Left ventricle myocardium inferior (tissue), 1 donor: Measurements from ENCODE around the gene PARP8. TPM values are rescaled to one million over a fixed set of nuclear protein-coding genes. Genes with fewer than 3 reads are reported as not detected.

Experiments used
- DNase-seq: peaks from one replicate; pipeline ENCODE4 v3.0.0-alpha.2; 2020
- H3K27ac ChIP-seq: fragments of 200-600 bp; replicated peaks from 2 replicates; pipeline ENCODE4 v1.8.0; 2021
- H3K27me3 ChIP-seq: fragments of 200-600 bp; 2 replicates; pipeline ENCODE4 v1.8.0; 2021; ENCODE audit warnings: low read depth
- H3K36me3 ChIP-seq: fragments of 200-600 bp; 2 replicates; pipeline ENCODE4 v1.8.0; 2021
- H3K4me1 ChIP-seq: fragments of 200-600 bp; 2 replicates; pipeline ENCODE4 v1.8.0; 2021
- H3K4me3 ChIP-seq: fragments of 200-600 bp; 2 replicates; pipeline ENCODE4 v1.8.0; 2021; ENCODE audit warnings: mild to moderate bottlenecking, moderate library complexity
- H3K9me3 ChIP-seq: fragments of 200-600 bp; replicated peaks from 2 replicates; pipeline ENCODE4 v1.8.0; 2021
- intact Hi-C: fragments of 100-400 bp; cut with micrococcal nuclease; formaldehyde crosslinking; loops from one replicate; pipeline ENCODE4 v1.11.0; 2022
- total RNA-seq: library from RNA; stranded (reverse); fragmentation: NEBNext Ultra II Directional; extraction: Animal tissue kit (Norgen Biotek cat#: 25700); gene quantifications from one replicate; pipeline ENCODE4 v1.2.1, GENCODE V29; 2021
- TF ChIP-seq, protein P1 (sequence below): fragments of 200-600 bp; IDR thresholded peaks from 2 replicates; pipeline ENCODE4 v1.8.0; 2021; ENCODE audit warnings: antibody characterized with exemption, mild to moderate bottlenecking, borderline replicate concordance
- donor health status: DM: no; HTN: yes; CAD: no; lungs with severe emphysema.

The PARP8 gene
- total RNA-seq, 1 donor from 2014 or later = 6.6 TPM

- intact Hi-C loops = no loop called here
- TF ChIP-seq, protein P1, sequence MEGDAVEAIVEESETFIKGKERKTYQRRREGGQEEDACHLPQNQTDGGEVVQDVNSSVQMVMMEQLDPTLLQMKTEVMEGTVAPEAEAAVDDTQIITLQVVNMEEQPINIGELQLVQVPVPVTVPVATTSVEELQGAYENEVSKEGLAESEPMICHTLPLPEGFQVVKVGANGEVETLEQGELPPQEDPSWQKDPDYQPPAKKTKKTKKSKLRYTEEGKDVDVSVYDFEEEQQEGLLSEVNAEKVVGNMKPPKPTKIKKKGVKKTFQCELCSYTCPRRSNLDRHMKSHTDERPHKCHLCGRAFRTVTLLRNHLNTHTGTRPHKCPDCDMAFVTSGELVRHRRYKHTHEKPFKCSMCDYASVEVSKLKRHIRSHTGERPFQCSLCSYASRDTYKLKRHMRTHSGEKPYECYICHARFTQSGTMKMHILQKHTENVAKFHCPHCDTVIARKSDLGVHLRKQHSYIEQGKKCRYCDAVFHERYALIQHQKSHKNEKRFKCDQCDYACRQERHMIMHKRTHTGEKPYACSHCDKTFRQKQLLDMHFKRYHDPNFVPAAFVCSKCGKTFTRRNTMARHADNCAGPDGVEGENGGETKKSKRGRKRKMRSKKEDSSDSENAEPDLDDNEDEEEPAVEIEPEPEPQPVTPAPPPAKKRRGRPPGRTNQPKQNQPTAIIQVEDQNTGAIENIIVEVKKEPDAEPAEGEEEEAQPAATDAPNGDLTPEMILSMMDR = no peak
- no peak overlapping the region for H3K4me3 ChIP-seq
Measured at GRCh38 chr5:50740832-50741231, 74.4 kb downstream of the PARP8 start.

DNA sequence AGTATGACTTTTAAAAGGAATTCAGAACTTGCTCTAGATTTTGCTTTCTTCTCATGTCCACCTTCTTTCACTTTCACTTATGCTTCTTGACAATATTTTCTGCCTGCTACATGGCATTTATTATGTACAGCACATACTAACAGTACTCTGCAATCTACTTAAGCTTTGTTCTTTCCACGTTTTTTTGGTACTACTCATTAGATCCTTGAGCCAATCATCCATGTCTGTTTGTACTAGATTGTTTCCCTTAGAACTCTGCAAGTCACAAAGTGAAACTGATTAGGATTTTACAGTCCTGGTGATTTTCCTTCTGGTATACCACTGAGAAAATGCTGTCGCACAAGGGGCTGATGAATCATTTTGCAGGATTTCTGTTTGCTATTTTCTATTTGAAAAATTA is 78.3 kb downstream of the PARP8 start:
- H3K9me3 ChIP-seq = no peaks in the 10 kb centered on the region
- peaks cover 17% of the 10 kb centered on the region for H3K4me1 ChIP-seq
- intact Hi-C loops = no loop called here
- TF ChIP-seq, protein P1 = no peak
- no peak for DNase-seq
- peak overlapping the region; percentile 45 for H3K4me3 ChIP-seq
- no peaks in the 10 kb centered on the region for H3K27me3 ChIP-seq
- no peaks in the 10 kb centered on the region for H3K36me3 ChIP-seq
- peak overlapping the region; percentile 31 for H3K27ac ChIP-seq

More at GRCh38 chr5:50740832-50741231, 74.4 kb downstream of the PARP8 start:
- H3K27me3 ChIP-seq = no peaks in the 10 kb centered on the region
- H3K9me3 ChIP-seq = no peaks in the 10 kb centered on the region
- H3K4me1 ChIP-seq = peaks cover 16% of the 10 kb centered on the region
- no peaks in the 10 kb centered on the region for H3K36me3 ChIP-seq
- H3K27ac ChIP-seq = no peak overlapping the region
- no peak for DNase-seq

- intact Hi-C loops = no loop called here
- Histone ChIP-seq H3K9me3 (no peaks in the 10 kb centered on the region), H3K36me3 (no peaks in the 10 kb centered on the region), H3K4me1 (peaks cover 17% of the 10 kb centered on the region), H3K27me3 (no peaks in the 10 kb centered on the region), H3K4me3 (peak overlapping the region; percentile 45), H3K27ac (peak overlapping the region; percentile 31)
- TF ChIP-seq, protein P1 = no peak
- DNase-seq = no peak
Measured at GRCh38 chr5:50745221-50745910, 78.9 kb downstream of the PARP8 start.

DNA sequence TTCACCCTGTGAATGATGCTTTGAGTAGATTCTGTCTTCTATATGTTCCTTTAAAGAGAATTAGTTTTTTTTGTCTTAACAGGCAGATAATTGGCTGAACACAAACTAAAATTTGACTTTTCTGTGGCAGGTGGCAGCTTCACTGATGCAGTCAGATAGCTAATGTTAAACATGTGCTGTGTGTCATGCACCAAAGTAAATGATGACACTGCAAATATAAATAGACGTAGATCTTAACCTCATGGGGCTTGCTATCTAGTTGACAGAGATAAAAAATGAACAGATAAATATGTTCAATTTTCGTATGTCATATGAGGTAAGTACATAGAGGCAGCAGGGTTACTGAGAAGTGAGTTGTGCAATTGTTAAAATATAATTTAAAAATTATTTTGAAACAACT is 82.7 kb downstream of the PARP8 start:
- no peak overlapping the region for H3K27ac ChIP-seq
- no peaks in the 10 kb centered on the region for H3K9me3 ChIP-seq
- intact Hi-C loops = no loop called here
- H3K4me1 ChIP-seq = peaks cover 17% of the 10 kb centered on the region
- no peaks in the 10 kb centered on the region for H3K36me3 ChIP-seq
- no peaks in the 10 kb centered on the region for H3K27me3 ChIP-seq
- no peak for DNase-seq
- TF ChIP-seq, protein P1 = no peak
- no peak overlapping the region for H3K4me3 ChIP-seq

GRCh38 chr5:50749873-50750272 is 83.4 kb downstream of the PARP8 start:
- H3K4me3 ChIP-seq = no peak overlapping the region
- no peaks in the 10 kb centered on the region for H3K9me3 ChIP-seq
- DNase-seq = no peak
- H3K36me3 ChIP-seq = no peaks in the 10 kb centered on the region
- H3K4me1 ChIP-seq = peaks cover 14% of the 10 kb centered on the region
- H3K27me3 ChIP-seq = no peaks in the 10 kb centered on the region
- TF ChIP-seq, protein P1 = no peak
- intact Hi-C loops = no loop called here
- no peak overlapping the region for H3K27ac ChIP-seq
